ENCODE results near the gene TUSC2.
A peak's percentile ranks its signal among the peaks of the same experiment; 100 is the strongest.

TUSC2 gene

GRCh38 chr3:50358911-50359759, 31.1 kb upstream of the TUSC2 start, which contains the start of gene TMEM115:
TMEM115 (minus strand) TSS chr3:50359521; CDS start chr3:50359063, 458 bp downstream.
- Histone ChIP-seq H3K79me2 (ENCODE audit: insufficient read depth, low read length) (peaks cover 45% of the 10 kb centered on the region), H3K36me3 (ENCODE audit: insufficient read depth, low read length) (peaks cover 9% of the 10 kb centered on the region; the same call in 1 of the 2 replicates), H3K9me2 (replicated peaks; ENCODE audit: low read depth, low read length) (no peaks in the 10 kb centered on the region), H3K9me3 (ENCODE audit: insufficient read depth, low read depth, low read length) (no peaks in the 10 kb centered on the region), H3K4me2 (ENCODE audit: low read depth, low read length, poor library complexity, severe bottlenecking) (peak within 1 kb of the TSS; percentile 92), H3K4me1 (ENCODE audit: insufficient read depth, low read length, poor library complexity, severe bottlenecking) (peaks cover 34% of the 10 kb centered on the region), H3K27me3 (ENCODE audit: insufficient read depth, low read length, poor library complexity, severe bottlenecking) (no peaks in the 10 kb centered on the region), H3K4me3 (ENCODE audit: low read length, poor library complexity, severe bottlenecking) (peak within 1 kb of the TSS; percentile 78), H3F3A (ENCODE audit: low read depth) (no peaks in the 10 kb centered on the region), H3K9ac (ENCODE audit: low read depth, low read length, poor library complexity, severe bottlenecking) (peak within 1 kb of the TSS; percentile 84), H4K20me1 (ENCODE audit: insufficient read depth, low read length, poor library complexity, severe bottlenecking) (peaks cover 37% of the 10 kb centered on the region), H2AFZ (ENCODE audit: low read length) (peak within 1 kb of the TSS; percentile 73)
- TF ChIP-seq EZH2phosphoT487 (IDR thresholded peaks at IDR 0.05; ENCODE audit: borderline replicate concordance) (no peak), CTCF (conservative IDR thresholded peaks at IDR 0.05; ENCODE audit: low read length) (no peak)

DNA sequence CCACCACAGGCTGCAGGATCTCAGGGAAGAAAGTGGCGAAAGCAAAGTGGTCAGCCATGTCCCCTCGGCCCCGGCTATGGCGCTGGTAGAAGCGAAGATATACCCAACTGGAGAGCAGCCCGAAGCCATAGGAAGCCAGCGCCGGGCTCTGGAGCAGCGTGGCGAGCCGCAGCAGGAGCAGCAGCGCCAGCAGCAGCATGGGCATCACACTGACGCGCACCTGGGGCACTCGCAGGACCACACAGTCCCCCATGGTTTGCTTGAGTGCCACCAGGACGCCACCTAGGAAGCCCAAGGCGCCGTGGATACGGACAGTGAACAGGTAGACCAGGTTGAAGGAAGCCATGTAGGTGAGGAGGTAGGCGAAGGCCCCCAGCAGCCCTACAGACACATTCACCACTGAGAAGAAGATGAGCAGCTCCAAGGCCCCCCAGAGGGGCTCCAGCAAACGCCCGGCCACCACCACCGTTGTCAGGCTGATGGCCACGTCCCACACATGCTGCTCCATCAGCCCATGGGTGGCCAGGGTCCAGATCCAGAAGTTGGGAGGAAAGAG, 30.4 kb upstream of the TUSC2 start:
- Histone ChIP-seq H3F3A (ENCODE audit: low read depth) (no peaks in the 10 kb centered on the region), H3K79me2 (ENCODE audit: insufficient read depth, low read length) (peaks cover 45% of the 10 kb centered on the region), H3K4me3 (ENCODE audit: low read length, poor library complexity, severe bottlenecking) (peak overlapping the region; percentile 78), H3K36me3 (ENCODE audit: insufficient read depth, low read length) (peaks cover 9% of the 10 kb centered on the region; the same call in 1 of the 2 replicates), H4K20me1 (ENCODE audit: insufficient read depth, low read length, poor library complexity, severe bottlenecking) (peaks cover 38% of the 10 kb centered on the region), H3K9me2 (replicated peaks; ENCODE audit: low read depth, low read length) (no peaks in the 10 kb centered on the region), H3K9ac (ENCODE audit: low read depth, low read length, poor library complexity, severe bottlenecking) (peak overlapping the region; percentile 84), H2AFZ (ENCODE audit: low read length) (no peak overlapping the region), H3K4me2 (ENCODE audit: low read depth, low read length, poor library complexity, severe bottlenecking) (peak overlapping the region; percentile 92), H3K27me3 (ENCODE audit: insufficient read depth, low read length, poor library complexity, severe bottlenecking) (no peaks in the 10 kb centered on the region), H3K9me3 (ENCODE audit: insufficient read depth, low read depth, low read length) (no peaks in the 10 kb centered on the region), H3K4me1 (ENCODE audit: insufficient read depth, low read length, poor library complexity, severe bottlenecking) (peaks cover 34% of the 10 kb centered on the region)
- TF ChIP-seq EZH2phosphoT487 (IDR thresholded peaks at IDR 0.05; ENCODE audit: borderline replicate concordance), result no peak
- TF ChIP-seq CTCF (conservative IDR thresholded peaks at IDR 0.05; ENCODE audit: low read length), result no peak

DNA sequence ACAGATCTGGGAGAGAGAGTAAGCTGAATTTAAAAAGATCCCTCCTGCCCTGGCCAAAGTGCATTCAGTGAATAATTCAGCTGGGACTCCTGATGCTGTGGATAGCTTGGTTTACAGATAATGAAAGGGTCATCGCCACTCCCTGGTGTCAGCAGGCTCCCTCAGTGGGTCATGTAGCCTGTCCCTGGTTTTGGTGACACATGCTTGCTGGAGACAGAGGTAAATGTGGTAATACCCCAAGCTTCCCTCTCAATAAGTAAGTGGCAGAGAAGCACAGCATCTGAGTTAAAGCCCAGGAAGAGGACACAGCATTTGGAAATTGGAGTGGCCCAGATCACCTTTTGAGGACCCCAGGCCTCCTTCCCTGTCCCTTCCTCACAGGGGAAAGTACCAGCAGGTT, 29.5 kb upstream of the TUSC2 start:
- peak overlapping the region; percentile 84 for H3K9ac ChIP-seq (ENCODE audit: low read depth, low read length, poor library complexity, severe bottlenecking)
- H3K4me1 ChIP-seq (ENCODE audit: insufficient read depth, low read length, poor library complexity, severe bottlenecking), result peaks cover 34% of the 10 kb centered on the region
- no peak overlapping the region for H2AFZ ChIP-seq (ENCODE audit: low read length)
- H3K79me2 ChIP-seq (ENCODE audit: insufficient read depth, low read length), result peaks cover 45% of the 10 kb centered on the region
- H4K20me1 ChIP-seq (ENCODE audit: insufficient read depth, low read length, poor library complexity, severe bottlenecking), result peaks cover 43% of the 10 kb centered on the region
- H3F3A ChIP-seq (ENCODE audit: low read depth), result no peaks in the 10 kb centered on the region
- H3K9me2 ChIP-seq (replicated peaks; ENCODE audit: low read depth, low read length), result no peaks in the 10 kb centered on the region
- no peaks in the 10 kb centered on the region for H3K9me3 ChIP-seq (ENCODE audit: insufficient read depth, low read depth, low read length)
- TF ChIP-seq CTCF (conservative IDR thresholded peaks at IDR 0.05; ENCODE audit: low read length), result no peak
- no peak for TF ChIP-seq EZH2phosphoT487 (IDR thresholded peaks at IDR 0.05; ENCODE audit: borderline replicate concordance)
- no peaks in the 10 kb centered on the region for H3K27me3 ChIP-seq (ENCODE audit: insufficient read depth, low read length, poor library complexity, severe bottlenecking)
- H3K4me2 ChIP-seq (ENCODE audit: low read depth, low read length, poor library complexity, severe bottlenecking), result peak overlapping the region; percentile 92
- peak overlapping the region; percentile 78 for H3K4me3 ChIP-seq (ENCODE audit: low read length, poor library complexity, severe bottlenecking)
- peaks cover 9% of the 10 kb centered on the region; the same call in 1 of the 2 replicates for H3K36me3 ChIP-seq (ENCODE audit: insufficient read depth, low read length)
